Thyroid gland (tissue), 4 donors: ENCODE measurements around the gene MINK1.

Source experiments
- POLR2A ChIP-seq, 2 donors: fragments of 450-650 bp; IDR thresholded peaks; one replicate each; pipeline ENCODE4 v1.6.1; 2017; ENCODE audit warnings: antibody characterized with exemption in 2 of 2, mild to moderate bottlenecking in 2 of 2, moderate library complexity in 1 of 2
- TF ChIP-seq, protein P1 (sequence below), 6 experiments: fragments of 200-600 bp in 3 of 6; fragments of 450-650 bp in 3 of 6; sonication (generic) in 3 of 6; IDR thresholded peaks; one replicate each; pipeline ENCODE4 v1.5.1; 2016 to 2019; ENCODE audit warnings: antibody characterized with exemption in 6 of 6, mild to moderate bottlenecking in 2 of 6, inconsistent platforms in 1 of 6, moderate library complexity in 1 of 6

- TF ChIP-seq, protein P1, sequence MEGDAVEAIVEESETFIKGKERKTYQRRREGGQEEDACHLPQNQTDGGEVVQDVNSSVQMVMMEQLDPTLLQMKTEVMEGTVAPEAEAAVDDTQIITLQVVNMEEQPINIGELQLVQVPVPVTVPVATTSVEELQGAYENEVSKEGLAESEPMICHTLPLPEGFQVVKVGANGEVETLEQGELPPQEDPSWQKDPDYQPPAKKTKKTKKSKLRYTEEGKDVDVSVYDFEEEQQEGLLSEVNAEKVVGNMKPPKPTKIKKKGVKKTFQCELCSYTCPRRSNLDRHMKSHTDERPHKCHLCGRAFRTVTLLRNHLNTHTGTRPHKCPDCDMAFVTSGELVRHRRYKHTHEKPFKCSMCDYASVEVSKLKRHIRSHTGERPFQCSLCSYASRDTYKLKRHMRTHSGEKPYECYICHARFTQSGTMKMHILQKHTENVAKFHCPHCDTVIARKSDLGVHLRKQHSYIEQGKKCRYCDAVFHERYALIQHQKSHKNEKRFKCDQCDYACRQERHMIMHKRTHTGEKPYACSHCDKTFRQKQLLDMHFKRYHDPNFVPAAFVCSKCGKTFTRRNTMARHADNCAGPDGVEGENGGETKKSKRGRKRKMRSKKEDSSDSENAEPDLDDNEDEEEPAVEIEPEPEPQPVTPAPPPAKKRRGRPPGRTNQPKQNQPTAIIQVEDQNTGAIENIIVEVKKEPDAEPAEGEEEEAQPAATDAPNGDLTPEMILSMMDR (IDR thresholded peaks at IDR 0.05) = no peak
- no peak for TF ChIP-seq POLR2A (IDR thresholded peaks at IDR 0.05)
Measured at GRCh38 chr17:4802228-4802627, 30.9 kb upstream of the MINK1 start, which contains the start of gene C17orf114.
